Mesenchymal stem cell (in vitro differentiated cells and primary cell): ENCODE data around the gene EPB41.

ENCODE experiments used
- DNase-seq: peaks from one replicate; pipeline ENCODE4 v3.0.0-alpha.2; 2013
- H2AFZ ChIP-seq: one replicate; pipeline ENCODE4 v1.6.1; 2013; ENCODE audit warnings: low read depth, mild to moderate bottlenecking, control low read depth, inconsistent platforms, low read length, moderate library complexity
- H2AK5ac ChIP-seq: 2 replicates; pipeline ENCODE4 v1.6.1; 2013; ENCODE audit warnings: low read length, moderate library complexity, mild to moderate bottlenecking, inconsistent platforms; ENCODE audit not compliant: severe bottlenecking
- H2BK120ac ChIP-seq: one replicate; pipeline ENCODE4 v1.6.1; 2013; ENCODE audit warnings: low read depth, mild to moderate bottlenecking, inconsistent platforms, low read length, moderate library complexity
- H2BK12ac ChIP-seq, 2 experiments: one replicate each; pipeline ENCODE4 v1.6.1; 2013; ENCODE audit warnings: inconsistent platforms in 2 of 2, low read length in 2 of 2, mild to moderate bottlenecking in 2 of 2, moderate library complexity in 2 of 2, control low read depth in 1 of 2
- H2BK15ac ChIP-seq: one replicate; pipeline ENCODE4 v1.6.1; 2013; ENCODE audit warnings: mild to moderate bottlenecking, low read depth, inconsistent platforms; ENCODE audit not compliant: poor library complexity, severe bottlenecking
- H2BK5ac ChIP-seq: 2 replicates; pipeline ENCODE4 v1.6.1; 2013; ENCODE audit warnings: low read depth, mild to moderate bottlenecking, low read length, control low read depth, inconsistent platforms; ENCODE audit not compliant: poor library complexity, severe bottlenecking
- H3K14ac ChIP-seq, 2 experiments: one replicate each; pipeline ENCODE4 v1.6.1; 2013; ENCODE audit warnings: inconsistent platforms in 2 of 2, low read length in 2 of 2, control low read depth in 1 of 2, mild to moderate bottlenecking in 1 of 2, moderate library complexity in 1 of 2
- H3K18ac ChIP-seq, 2 experiments: one replicate each; pipeline ENCODE4 v1.6.1; 2013; ENCODE audit warnings: inconsistent platforms in 2 of 2, low read length in 2 of 2, control low read depth in 1 of 2, low read depth in 1 of 2, mild to moderate bottlenecking in 1 of 2
- H3K23ac ChIP-seq, 2 experiments: one replicate each; pipeline ENCODE4 v1.6.1; 2013; ENCODE audit warnings: inconsistent platforms in 2 of 2, low read length in 2 of 2, mild to moderate bottlenecking in 2 of 2, moderate library complexity in 2 of 2, control low read depth in 1 of 2
- H3K27ac ChIP-seq: 2 replicates; pipeline ENCODE4 v1.5.1; 2013; ENCODE audit warnings: mild to moderate bottlenecking, moderate library complexity, low read length, control low read depth, inconsistent platforms; ENCODE audit not compliant: poor library complexity, severe bottlenecking
- H3K27me3 ChIP-seq, 2 experiments: 2 replicates each; pipeline versions ENCODE4 v1.6.1 to v1.7.0; 2013; ENCODE audit warnings: low read length in 2 of 2, mild to moderate bottlenecking in 2 of 2, moderate library complexity in 2 of 2, control low read depth in 1 of 2, inconsistent platforms in 1 of 2; ENCODE audit not compliant: control insufficient read depth in 1 of 2, insufficient read depth in 1 of 2
- H3K36me3 ChIP-seq, 2 experiments: 2 replicates each; pipeline versions ENCODE4 v1.6.1 to v1.7.0; 2013; ENCODE audit warnings: low read length in 2 of 2, control low read depth in 1 of 2, inconsistent platforms in 1 of 2, low read depth in 1 of 2, mild to moderate bottlenecking in 1 of 2; ENCODE audit not compliant: insufficient read depth in 2 of 2, control insufficient read depth in 1 of 2
- H3K4ac ChIP-seq, 2 experiments: one replicate each; pipeline ENCODE4 v1.6.1; 2013; ENCODE audit warnings: inconsistent platforms in 2 of 2, low read length in 2 of 2, mild to moderate bottlenecking in 2 of 2, moderate library complexity in 2 of 2, control low read depth in 1 of 2, low read depth in 1 of 2
- H3K4me1 ChIP-seq: 2 replicates; pipeline ENCODE4 v1.6.1; 2013; ENCODE audit warnings: low read depth, low read length, control low read depth; ENCODE audit not compliant: control insufficient read depth, insufficient read depth
- H3K4me2 ChIP-seq: 2 replicates; pipeline ENCODE4 v1.6.1; 2013; ENCODE audit warnings: low read length, mild to moderate bottlenecking, inconsistent platforms; ENCODE audit not compliant: poor library complexity, severe bottlenecking
- H3K4me3 ChIP-seq, 2 experiments: 2 replicates each; pipeline versions ENCODE4 v1.5.1 to v1.7.0; 2013; ENCODE audit warnings: low read length in 2 of 2, mild to moderate bottlenecking in 2 of 2, control low read depth in 1 of 2, low read depth in 1 of 2; ENCODE audit not compliant: insufficient read depth in 1 of 2
- H3K79me1 ChIP-seq: replicated peaks from 2 replicates; pipeline ENCODE4 v1.6.1; 2013; ENCODE audit warnings: mild to moderate bottlenecking, control low read depth, low read length, inconsistent platforms; ENCODE audit not compliant: poor library complexity, severe bottlenecking
- H3K9ac ChIP-seq: 2 replicates; pipeline ENCODE4 v1.7.0; 2013; ENCODE audit warnings: mild to moderate bottlenecking, low read length, moderate library complexity
- H3K9me3 ChIP-seq: 2 replicates; pipeline ENCODE4 v1.7.0; 2013; ENCODE audit warnings: mild to moderate bottlenecking, low read length; ENCODE audit not compliant: control insufficient read depth
- H4K8ac ChIP-seq: one replicate; pipeline ENCODE4 v1.6.1; 2013; ENCODE audit warnings: inconsistent platforms, mild to moderate bottlenecking, low read length, moderate library complexity
- H4K91ac ChIP-seq: one replicate; pipeline ENCODE4 v1.6.1; 2013; ENCODE audit warnings: mild to moderate bottlenecking, low read length, inconsistent platforms
- WGBS: methylation state at CpG from one replicate; pipeline ENCODE4 v1.1.7; 2013; ENCODE audit warnings: mixed read lengths; 5-methylcytosine and 5-hydroxymethylcytosine counted together

EPB41 gene

DNA sequence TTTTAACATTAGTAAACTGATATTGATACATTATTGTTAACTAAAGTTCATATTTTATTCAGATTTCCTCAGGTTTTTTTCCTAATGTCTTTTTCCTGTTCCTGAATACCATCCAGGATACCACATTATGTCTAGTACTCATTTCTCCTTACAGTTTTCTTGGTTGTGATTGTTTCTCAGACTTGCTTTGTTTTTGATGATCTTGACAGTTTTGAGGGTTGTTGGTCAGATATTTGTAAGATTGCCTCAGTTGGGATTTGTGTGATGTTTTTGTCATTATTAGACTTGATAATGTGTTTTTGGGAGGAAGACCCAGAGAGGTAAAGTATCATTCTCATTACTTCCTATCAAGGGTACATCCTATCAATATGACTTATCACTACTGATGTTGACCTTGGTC is 19.5 kb downstream of the EPB41 start:
- Histone ChIP-seq H3K9me3 (no peaks in the 10 kb centered on the region), H2AK5ac (no peak overlapping the region), H3K9ac (no peak overlapping the region), H3K27ac (no peak overlapping the region), H3K27me3 (no peaks in the 10 kb centered on the region), H2BK120ac (no peak overlapping the region), H4K91ac (no peak overlapping the region), H3K18ac (no peak overlapping the region), H2BK12ac (no peak overlapping the region), H3K79me1 (peaks cover 5% of the 10 kb centered on the region), H3K4me3 (no peak overlapping the region), H3K36me3 (peaks cover 0 to 3% of the 10 kb centered on the region in 2 experiments), H3K14ac (no peak overlapping the region), H3K23ac (no peak overlapping the region), H3K4me2 (no peak overlapping the region), H2AFZ (no peak overlapping the region), H4K8ac (no peak overlapping the region), H2BK15ac (no peak overlapping the region), H2BK5ac (no peak overlapping the region), H3K4ac (no peak overlapping the region), H3K4me1 (no peaks in the 10 kb centered on the region)
- no peak for DNase-seq

DNA sequence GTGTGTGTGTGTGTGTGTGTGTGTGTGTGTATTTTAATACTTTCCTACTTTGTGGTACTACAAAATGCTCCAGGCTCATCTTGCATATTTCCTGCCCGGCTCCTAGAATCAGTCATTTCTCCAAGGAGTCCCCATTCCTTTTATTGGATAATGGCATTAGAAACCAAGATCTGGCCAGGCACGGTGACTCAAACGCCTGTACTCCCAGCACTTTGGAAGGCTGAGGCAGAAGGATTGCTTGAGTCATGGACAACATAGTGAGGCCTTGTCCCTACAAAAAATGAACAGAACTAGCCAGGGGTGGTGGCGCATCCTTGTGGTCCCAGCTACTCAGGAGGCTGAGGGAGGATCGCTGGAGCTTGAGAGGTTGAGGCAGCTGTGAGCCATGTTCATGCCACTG is 20.3 kb downstream of the EPB41 start:
- no peak overlapping the region for H3K23ac ChIP-seq
- no peak overlapping the region for H2BK120ac ChIP-seq
- no peak overlapping the region for H2BK15ac ChIP-seq
- H3K36me3 ChIP-seq: peaks cover 0 to 3% of the 10 kb centered on the region in 2 experiments
- H4K91ac ChIP-seq: no peak overlapping the region
- H4K8ac ChIP-seq: no peak overlapping the region
- no peak overlapping the region for H3K4ac ChIP-seq
- no peak overlapping the region for H2AK5ac ChIP-seq
- no peak overlapping the region for H3K4me3 ChIP-seq
- no peaks in the 10 kb centered on the region for H3K9me3 ChIP-seq
- H3K27ac ChIP-seq: no peak overlapping the region
- no peak overlapping the region for H3K9ac ChIP-seq
- H2BK5ac ChIP-seq: no peak overlapping the region
- H2BK12ac ChIP-seq: no peak overlapping the region
- H2AFZ ChIP-seq: no peak overlapping the region
- H3K18ac ChIP-seq: no peak overlapping the region
- no peak for DNase-seq
- H3K4me1 ChIP-seq: no peaks in the 10 kb centered on the region
- H3K14ac ChIP-seq: no peak overlapping the region
- 98% methylated on average over 5 of the region's 5 CpGs for whole genome bisulfite sequencing
- H3K27me3 ChIP-seq: no peaks in the 10 kb centered on the region
- H3K4me2 ChIP-seq: no peak overlapping the region
- peaks cover 5% of the 10 kb centered on the region for H3K79me1 ChIP-seq

DNA sequence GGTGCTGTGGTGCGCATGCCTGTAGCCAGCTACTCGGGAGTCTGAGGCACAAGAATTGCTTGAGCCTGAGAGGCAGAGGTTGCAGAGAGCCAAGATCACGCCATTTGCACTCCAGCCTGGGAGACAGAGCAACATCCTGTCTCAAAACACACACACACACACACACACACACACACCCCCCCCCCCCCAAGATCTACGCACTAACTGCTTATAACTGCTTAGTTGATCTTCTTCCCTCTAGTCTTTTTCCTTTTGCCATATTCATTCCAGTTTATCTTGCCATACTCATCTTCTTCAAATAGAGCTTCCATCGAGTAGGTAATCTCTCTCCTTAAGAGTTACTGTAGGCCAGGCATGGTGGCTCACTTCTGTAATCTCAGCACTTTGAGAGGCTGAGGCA is 20.9 kb downstream of the EPB41 start:
- WGBS: 94% methylated on average over 5 of the region's 5 CpGs
- no peak overlapping the region for H3K14ac ChIP-seq
- DNase-seq: no peak
- no peak overlapping the region for H3K4me3 ChIP-seq
- no peak overlapping the region for H2AK5ac ChIP-seq
- H2BK120ac ChIP-seq: no peak overlapping the region
- H3K27me3 ChIP-seq: no peaks in the 10 kb centered on the region
- H3K79me1 ChIP-seq: peaks cover 5% of the 10 kb centered on the region
- no peak overlapping the region for H4K8ac ChIP-seq
- H2BK5ac ChIP-seq: no peak overlapping the region
- H3K4me1 ChIP-seq: no peaks in the 10 kb centered on the region
- H2BK12ac ChIP-seq: no peak overlapping the region
- H3K23ac ChIP-seq: no peak overlapping the region
- no peak overlapping the region for H3K4ac ChIP-seq
- H3K18ac ChIP-seq: no peak overlapping the region
- H3K4me2 ChIP-seq: no peak overlapping the region
- no peak overlapping the region for H3K27ac ChIP-seq
- H3K9ac ChIP-seq: no peak overlapping the region
- peaks cover 0 to 3% of the 10 kb centered on the region in 2 experiments for H3K36me3 ChIP-seq
- no peak overlapping the region for H4K91ac ChIP-seq
- H2AFZ ChIP-seq: no peak overlapping the region
- no peak overlapping the region for H2BK15ac ChIP-seq
- no peaks in the 10 kb centered on the region for H3K9me3 ChIP-seq

DNA sequence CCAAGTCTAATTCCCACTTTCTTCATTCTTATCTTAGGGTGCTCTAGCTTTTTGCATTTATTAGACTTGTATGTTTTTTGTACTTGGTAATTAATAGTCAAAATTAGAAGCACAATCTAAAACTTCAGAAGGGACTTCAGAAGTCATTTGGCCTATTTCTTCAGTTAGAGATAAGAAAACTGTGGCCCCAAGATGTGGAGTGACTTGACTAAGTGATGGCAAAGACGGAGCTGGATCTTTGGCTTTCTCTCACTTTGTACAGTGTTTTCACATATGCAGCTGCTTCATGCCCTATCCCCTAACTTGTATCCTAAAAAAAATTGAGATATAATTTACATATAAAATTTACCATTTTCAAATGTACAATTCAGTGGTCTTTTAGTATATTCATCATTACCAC is 21.7 kb downstream of the EPB41 start:
- no peak overlapping the region for H3K4me2 ChIP-seq
- 100% methylated on average over 1 of the region's 1 CpG for WGBS

More for the DNA sequence above, 21.7 kb downstream of the EPB41 start:
- Histone ChIP-seq H3K18ac (no peak overlapping the region), H3K4ac (no peak overlapping the region), H4K8ac (no peak overlapping the region), H3K27ac (no peak overlapping the region), H2AFZ (no peak overlapping the region), H3K23ac (no peak overlapping the region), H3K4me3 (no peak overlapping the region), H3K9ac (no peak overlapping the region), H4K91ac (no peak overlapping the region), H2BK5ac (no peak overlapping the region), H2BK15ac (no peak overlapping the region), H3K79me1 (peaks cover 5% of the 10 kb centered on the region), H3K36me3 (peaks cover 0 to 3% of the 10 kb centered on the region in 2 experiments), H2BK120ac (no peak overlapping the region), H3K14ac (no peak overlapping the region), H3K4me1 (no peaks in the 10 kb centered on the region), H2AK5ac (no peak overlapping the region), H3K9me3 (no peaks in the 10 kb centered on the region), H3K27me3 (no peaks in the 10 kb centered on the region), H2BK12ac (no peak overlapping the region)
- no peak for DNase-seq
